Lower leg skin (tissue), 4 donors: ENCODE results near the gene PPP2R5B. TPM values are rescaled to one million over a fixed set of nuclear protein-coding genes. Genes with fewer than 3 reads are reported as not detected.
A peak's percentile ranks its signal among the peaks of the same experiment; 100 is the strongest.

Source experiments
- DNase-seq, 2 donors: peaks; one replicate each; pipeline ENCODE4 v3.0.0-alpha.2; 2019; ENCODE audit warnings: low spot score in 2 of 2
- H3K4me3 ChIP-seq: fragments of 200-600 bp; sonication (generic); 2 replicates; pipeline ENCODE4 v1.5.1; 2017; ENCODE audit warnings: mild to moderate bottlenecking, low read depth; ENCODE audit not compliant: poor library complexity, severe bottlenecking
- POLR2A ChIP-seq, 2 donors: fragments of 450-650 bp; IDR thresholded peaks; one replicate each; pipeline ENCODE4 v1.6.1; 2016 to 2017; ENCODE audit warnings: antibody characterized with exemption in 2 of 2, mild to moderate bottlenecking in 1 of 2, moderate library complexity in 1 of 2
- WGBS, 2 donors: methylation state at CpG; one replicate each; pipeline ENCODE4 v1.1.5; 2018; 5-methylcytosine and 5-hydroxymethylcytosine counted together
- intact Hi-C: fragments of 100-400 bp; cut with DNase I; formaldehyde crosslinking; loops from one replicate; pipeline ENCODE4 v1.15.0; 2023; ENCODE audit warnings: low total_unique reads
- total RNA-seq, 4 donors: library from RNA; depleted of rRNA; stranded (reverse); fragments of >200 nt; gene quantifications; one replicate each; pipeline ENCODE4 v1.1.0, GENCODE V29; 2016
- TF ChIP-seq, protein P1 (sequence below), 3 donors: fragments of 450-650 bp; IDR thresholded peaks; one replicate each; pipeline ENCODE4 v1.5.1; 2016; ENCODE audit warnings: antibody characterized with exemption in 3 of 3, mild to moderate bottlenecking in 3 of 3, moderate library complexity in 2 of 3

PPP2R5B gene
- total RNA-seq, 4 donors from 2014 or later: 21.8 to 43.6 (median 34.0) TPM

DNA sequence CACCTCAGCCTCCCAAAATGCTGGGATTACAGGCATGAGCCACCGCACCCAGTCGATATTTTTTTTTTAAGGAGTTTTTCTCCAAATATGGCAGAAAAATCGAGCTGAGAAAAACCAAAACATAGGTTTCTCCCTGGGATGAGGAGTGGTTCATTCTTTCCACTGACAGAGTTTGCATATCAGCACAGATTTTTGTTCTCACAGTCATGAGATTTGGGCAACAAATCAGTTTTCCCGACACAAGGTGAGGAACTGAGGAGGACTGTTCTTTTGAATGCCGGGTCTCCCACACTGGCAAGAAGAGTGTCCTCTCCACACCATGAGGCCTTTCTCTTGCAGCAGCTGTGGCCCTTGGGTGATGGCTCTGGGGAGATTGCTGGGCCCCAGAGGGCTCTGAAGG, 42.2 kb upstream of the PPP2R5B start:
- 70 to 72% methylated on average over 5 of the region's 5 CpGs for WGBS, 2 donors
- H3K4me3 ChIP-seq: no peak overlapping the region
- intact Hi-C loops: no loop called here
- TF ChIP-seq POLR2A (IDR thresholded peaks at IDR 0.05): no peak
- TF ChIP-seq, protein P1, sequence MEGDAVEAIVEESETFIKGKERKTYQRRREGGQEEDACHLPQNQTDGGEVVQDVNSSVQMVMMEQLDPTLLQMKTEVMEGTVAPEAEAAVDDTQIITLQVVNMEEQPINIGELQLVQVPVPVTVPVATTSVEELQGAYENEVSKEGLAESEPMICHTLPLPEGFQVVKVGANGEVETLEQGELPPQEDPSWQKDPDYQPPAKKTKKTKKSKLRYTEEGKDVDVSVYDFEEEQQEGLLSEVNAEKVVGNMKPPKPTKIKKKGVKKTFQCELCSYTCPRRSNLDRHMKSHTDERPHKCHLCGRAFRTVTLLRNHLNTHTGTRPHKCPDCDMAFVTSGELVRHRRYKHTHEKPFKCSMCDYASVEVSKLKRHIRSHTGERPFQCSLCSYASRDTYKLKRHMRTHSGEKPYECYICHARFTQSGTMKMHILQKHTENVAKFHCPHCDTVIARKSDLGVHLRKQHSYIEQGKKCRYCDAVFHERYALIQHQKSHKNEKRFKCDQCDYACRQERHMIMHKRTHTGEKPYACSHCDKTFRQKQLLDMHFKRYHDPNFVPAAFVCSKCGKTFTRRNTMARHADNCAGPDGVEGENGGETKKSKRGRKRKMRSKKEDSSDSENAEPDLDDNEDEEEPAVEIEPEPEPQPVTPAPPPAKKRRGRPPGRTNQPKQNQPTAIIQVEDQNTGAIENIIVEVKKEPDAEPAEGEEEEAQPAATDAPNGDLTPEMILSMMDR (IDR thresholded peaks at IDR 0.05): no peak
- no peak for DNase-seq

DNA sequence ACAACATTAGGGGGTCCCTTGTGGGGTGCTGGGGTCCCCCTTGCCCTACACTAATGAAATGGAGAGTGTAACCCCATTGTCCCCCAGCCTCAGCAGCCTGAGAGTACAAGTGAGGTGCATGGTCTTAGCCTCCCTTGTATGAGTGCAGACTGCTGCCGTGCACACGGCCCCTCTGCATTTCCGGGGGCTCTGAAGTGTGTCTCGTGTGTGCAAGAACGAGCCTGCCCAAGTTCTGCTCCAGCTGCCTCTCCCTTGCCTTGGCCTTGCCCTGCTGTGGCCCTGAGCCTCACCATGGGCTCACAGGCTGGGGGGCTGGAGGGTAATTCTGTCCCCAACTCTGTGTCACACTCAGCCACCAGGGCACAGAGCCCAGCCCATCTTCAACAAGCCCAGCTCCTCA, 40.9 kb upstream of the PPP2R5B start:
- intact Hi-C loops: no loop called here
- no peak overlapping the region for H3K4me3 ChIP-seq
- WGBS, 2 donors: 62 to 80% methylated on average over 2 to 5 of the region's 5 CpGs
- no peak for DNase-seq
- no peak for TF ChIP-seq POLR2A (IDR thresholded peaks at IDR 0.05)
- TF ChIP-seq, protein P1 (IDR thresholded peaks at IDR 0.05): no peak

DNA sequence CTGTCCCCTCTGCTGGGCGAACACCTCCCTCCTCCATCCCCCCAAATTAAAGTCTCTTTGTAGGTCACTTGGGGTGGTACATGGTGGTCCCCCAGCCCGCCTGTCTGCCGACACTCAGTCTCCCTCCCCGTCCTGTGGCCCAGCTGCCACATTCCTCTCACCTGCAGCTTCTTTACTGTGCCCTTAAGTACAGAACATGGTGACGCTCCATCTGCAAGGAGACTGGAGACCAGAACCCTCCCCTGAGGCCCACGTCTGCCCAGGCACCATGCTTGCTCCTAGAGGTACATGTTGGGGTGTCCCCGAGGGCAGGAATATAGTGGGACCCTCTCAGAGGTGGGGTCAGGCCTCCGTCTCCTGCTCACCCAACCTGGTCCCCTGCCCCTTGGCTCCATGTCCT, 40.5 kb upstream of the PPP2R5B start:
- no peak overlapping the region for H3K4me3 ChIP-seq
- DNase-seq: no peak
- TF ChIP-seq, protein P1 (IDR thresholded peaks at IDR 0.05): no peak
- TF ChIP-seq POLR2A (IDR thresholded peaks at IDR 0.05): no peak
- 92 to 97% methylated on average over 8 of the region's 8 CpGs for WGBS, 2 donors
- intact Hi-C loops: no loop called here

DNA sequence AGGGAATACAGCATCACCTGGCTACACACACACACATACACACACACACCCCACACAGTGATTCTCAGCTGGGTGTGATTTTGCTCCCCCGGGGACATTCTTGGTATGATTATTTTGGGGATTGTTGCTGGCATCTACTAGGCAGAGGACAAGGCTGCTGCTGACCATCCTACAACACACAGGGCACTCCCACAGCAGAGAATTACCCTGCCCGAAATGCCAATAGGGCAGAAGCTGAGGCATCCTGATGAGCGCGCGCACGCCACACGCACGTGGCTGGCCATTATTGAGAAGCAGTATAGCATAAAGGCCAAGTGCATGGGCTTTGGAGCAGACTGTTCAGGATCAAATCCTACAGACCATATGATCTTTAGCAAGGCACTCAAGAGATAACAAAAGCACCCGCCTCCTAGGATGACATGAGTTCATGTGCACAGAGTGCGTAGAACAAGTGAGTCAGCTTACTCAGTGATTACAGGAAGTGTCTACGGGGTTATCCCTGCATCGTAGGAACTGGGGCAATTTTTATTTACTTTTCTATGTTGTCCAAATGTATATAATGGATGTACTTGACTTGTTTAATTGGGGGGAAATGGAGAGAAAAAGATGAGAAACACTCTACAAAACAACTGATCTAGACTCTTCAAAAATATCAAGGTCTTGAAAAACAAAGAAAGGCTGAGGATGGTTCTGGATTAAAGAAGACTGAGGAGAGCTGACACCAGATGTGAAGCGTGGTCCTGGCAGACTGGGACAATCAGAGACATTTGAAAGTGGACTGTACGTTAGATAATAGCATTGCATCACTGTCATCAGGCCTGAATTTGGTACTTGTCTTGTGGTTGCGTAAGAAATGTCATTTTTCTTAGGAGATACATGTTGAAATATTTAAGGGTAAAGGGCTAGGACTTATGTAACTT, 38.9 kb upstream of the PPP2R5B start:
- no peak overlapping the region for H3K4me3 ChIP-seq
- WGBS, 2 donors: 71 to 80% methylated on average over 15 of the region's 15 CpGs
- DNase-seq: no peak
- intact Hi-C loops: no loop called here
- no peak for TF ChIP-seq POLR2A (IDR thresholded peaks at IDR 0.05)

DNA sequence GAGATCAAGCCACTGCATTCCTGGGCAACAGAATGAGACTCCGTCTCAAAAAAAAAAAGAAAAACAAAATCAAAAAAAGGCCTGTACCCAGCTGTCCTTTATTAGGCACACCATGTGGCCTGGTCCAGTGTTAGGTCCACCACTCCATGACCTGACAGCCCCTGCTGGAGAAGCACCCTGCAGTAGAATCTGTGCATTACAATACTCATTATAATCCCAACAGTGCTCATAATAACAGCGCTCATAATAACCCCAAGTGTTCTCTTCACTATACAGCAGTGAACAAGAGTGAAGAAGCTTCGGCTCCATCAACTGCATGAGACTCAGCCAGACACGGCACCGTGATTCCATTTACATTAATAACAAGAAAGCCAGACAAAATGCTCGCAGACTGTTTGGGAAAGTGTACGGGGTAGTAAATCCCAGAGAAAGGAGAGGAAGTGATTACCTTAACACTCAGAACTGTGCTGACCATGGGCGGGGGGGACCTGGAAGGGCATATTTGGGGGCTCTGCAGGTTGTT, 37.2 kb upstream of the PPP2R5B start:
- no peak for DNase-seq
- 77 to 78% methylated on average over 8 of the region's 8 CpGs for WGBS, 2 donors
- intact Hi-C loops: no loop called here
- TF ChIP-seq, protein P1 (IDR thresholded peaks at IDR 0.05): no peak
- no peak for TF ChIP-seq POLR2A (IDR thresholded peaks at IDR 0.05)
- no peak overlapping the region for H3K4me3 ChIP-seq

DNA sequence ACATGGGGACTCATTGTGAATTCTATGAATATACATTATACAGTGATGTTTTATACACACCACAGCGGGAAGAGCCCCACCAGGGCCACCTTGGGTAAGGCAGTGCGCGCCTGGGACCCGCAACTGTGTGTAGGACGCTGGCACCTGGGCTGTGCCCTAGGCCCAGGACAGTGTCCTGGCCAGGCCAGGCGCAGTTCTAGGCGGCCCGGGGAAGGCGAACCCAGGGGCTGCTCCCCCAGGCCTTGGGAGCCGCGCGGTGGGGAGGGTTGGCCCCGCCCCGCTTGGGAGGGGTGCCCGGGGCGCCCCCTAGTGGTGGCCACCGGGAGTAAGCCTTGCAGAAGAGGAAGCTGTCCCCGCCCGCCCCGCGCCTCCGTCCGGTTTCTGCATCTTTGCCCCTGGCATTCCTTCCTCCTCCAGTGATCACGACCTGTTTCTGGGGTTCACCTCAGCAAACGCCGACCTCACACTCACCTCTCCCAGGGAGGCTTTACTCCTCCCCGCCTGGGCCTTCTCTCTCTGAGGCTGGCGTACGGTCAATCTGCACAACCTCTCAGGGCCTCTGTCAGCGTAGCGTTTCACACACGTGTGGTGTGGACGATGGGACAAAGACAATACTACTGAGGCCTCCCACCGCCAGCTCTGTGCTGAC, 36.6 kb upstream of the PPP2R5B start:
- no peak overlapping the region for H3K4me3 ChIP-seq
- peak in 1 of 2 donors; percentile 95 for DNase-seq
- TF ChIP-seq, protein P1 (IDR thresholded peaks at IDR 0.05): peak in 1 of 3 donors; percentile 19
- no peak for TF ChIP-seq POLR2A (IDR thresholded peaks at IDR 0.05)
- intact Hi-C loops: no loop called here
- 18 to 26% methylated on average over 21 to 24 of the region's 34 CpGs for WGBS, 2 donors
